Stimulated activated CD4-positive, alpha-beta T cell treated with anti-CD3 and anti-CD28 coated beads, Interleukin-2, amount 100 ng/mL, for 24 hours (primary cell): ENCODE data around the gene CSNK1G1.

ENCODE experiments used
- DNase-seq, 2 donors: peaks; one replicate each; pipeline ENCODE4 v3.0.0-alpha.2; 2020

CSNK1G1 gene

DNA sequence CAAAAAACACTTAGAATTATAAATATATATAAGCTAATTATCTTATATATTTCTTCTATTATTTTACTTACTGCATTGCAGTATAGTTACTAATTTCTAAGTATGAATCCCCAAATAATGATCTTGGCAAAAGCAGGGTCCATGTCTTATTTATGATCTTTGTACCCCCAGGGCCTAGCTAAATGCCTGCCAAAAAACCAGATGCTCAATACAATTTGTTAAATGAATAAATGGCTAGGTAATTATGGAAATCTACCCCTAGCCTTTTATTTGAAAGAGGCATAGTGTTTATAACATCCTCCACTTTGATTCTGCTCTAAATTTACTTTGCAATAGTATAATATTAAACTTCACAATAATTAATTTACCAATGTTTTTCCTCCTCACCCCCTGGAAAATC is 69.5 kb downstream of the CSNK1G1 start:
- DNase-seq, result no peak

DNA sequence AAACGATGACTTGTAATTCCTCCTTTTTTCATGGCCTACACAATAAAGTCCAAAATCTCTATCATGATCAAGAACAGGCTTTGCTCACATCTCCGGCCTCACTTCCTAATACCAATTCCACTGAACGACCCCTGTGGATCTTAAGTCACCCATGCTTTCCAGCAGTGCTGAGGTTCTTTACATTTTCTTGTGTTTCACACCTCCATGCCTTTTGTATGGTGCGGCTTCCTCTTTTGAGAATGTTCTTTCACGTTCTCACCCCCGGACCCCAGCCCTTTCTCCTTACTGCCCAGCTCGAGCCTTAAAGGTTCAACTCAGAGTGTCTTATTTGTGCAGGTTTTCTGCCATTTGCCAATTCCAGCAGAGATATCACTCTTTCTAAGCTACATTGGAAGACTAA is 70.1 kb downstream of the CSNK1G1 start:
- DNase-seq, result no peak

DNA sequence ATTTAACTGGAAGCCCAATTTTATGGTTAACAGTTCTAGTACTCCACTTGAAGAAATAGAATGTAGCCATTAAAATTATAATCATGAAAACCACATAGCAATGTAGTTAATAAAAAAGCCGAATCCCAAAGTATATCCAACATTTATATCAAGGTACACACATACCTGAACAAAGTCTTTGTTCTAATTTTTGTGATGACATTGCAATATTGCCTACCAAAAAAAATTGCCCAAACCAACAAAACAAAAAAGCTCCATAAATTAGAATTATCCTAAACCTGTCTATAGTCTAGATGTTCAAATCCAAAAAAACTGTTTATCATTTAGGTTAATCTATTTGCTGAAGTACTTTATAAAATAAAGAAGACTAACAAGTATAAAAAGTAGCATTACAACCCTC is 70.8 kb downstream of the CSNK1G1 start:
- DNase-seq, result no peak

DNA sequence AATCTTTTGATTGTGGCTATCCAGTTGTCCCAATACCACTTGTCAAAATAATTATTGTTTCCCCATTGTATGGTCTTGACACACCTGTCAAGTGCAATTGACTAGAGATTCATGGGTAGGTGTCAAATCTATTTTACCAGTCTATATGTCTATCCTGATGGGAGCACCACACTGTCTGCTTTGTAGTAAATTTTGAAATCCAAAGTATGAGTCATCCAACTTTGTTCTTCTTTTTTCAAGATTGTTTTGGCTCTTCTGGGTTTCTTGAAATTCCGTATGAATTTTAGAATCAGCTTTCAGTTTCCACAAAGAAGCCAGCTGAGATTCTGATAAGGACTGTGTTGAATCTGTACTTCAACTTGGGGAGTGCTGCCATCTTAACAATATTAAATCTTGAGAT is 71.9 kb downstream of the CSNK1G1 start:
- no peak for DNase-seq

DNA sequence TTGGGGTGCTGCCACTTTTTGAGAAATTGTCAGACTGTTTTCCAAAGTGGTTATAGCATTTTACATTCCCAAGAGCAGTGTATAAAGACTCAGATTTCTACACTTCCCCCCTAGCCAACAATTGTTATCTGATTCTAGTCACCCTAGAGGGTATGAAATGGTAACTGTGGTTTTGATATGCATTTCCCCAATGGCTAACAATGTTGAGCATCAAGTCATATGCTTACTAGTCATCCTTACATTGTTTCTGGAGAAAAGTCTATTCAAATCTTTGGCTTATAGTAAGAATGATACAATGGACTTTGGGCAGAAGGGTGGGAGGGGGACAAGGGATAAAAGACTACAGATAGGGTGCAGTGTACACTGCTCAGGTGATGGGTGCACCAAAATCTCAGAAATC is 73.3 kb downstream of the CSNK1G1 start:
- DNase-seq, result no peak

DNA sequence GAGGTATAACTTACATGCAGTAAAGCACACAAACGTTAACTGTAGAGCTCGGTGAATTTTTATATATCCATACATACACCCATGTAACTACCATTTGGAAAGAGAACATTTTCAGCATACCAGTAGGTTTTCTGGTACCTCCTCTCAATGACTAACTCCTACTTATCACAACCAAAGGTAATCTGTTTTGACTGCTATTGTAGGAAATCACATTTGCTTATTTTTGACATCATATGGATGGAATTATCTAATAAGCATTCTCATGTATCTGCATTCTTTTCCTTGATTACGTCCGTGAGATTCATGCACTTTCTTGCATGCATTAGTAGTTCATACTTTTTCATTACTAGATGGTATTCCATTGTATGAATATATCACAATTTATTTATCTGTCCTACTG is 76.8 kb downstream of the CSNK1G1 start:
- DNase-seq, result no peak

DNA sequence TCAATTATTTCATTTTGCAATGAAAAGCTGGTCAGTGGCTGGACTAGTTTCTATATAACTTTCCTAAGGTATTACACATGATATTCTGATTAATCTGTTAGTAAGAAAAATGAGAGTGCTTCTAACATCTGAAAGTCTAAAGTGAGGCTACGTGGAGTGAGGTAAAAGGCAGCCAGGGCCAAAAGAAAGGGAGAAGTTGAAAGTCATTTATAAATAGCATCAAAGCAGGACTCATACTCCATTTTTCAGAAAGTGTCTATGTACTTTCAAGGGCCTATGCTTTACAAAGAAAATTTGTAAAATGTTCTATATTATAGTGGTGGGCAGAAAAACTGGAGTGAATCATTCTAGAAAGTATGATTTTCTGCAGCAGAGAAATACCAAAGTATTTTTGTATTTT is 80.0 kb downstream of the CSNK1G1 start:
- DNase-seq, result no peak

DNA sequence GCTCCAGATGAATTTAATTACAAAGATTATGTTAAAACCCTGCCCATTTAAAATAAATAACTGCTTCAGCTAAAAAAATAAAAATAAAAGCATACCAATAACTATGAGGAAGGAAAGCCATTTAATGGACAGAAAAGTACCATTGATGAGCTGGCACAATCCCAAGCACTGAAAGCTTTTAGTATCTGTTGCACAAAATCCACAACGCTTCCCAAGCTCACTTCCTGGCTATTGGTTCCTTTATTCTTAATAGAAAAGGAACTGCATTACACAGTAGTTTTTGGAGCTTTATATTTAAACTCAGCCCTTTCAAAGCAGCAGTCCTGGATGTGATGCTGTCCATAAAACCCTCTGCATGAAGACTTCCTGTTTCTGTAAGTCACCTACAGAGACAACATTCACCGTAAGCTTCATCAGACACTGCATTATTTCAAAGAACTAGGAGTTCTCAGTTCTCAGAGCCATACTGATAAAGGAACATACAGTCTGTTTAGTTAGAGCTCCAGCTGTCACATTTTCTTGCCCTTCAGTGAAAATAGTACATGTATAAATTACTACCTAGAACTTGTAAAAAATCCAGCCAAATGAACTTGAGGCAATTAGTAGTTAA is 81.5 kb downstream of the CSNK1G1 start:
- no peak for DNase-seq

DNA sequence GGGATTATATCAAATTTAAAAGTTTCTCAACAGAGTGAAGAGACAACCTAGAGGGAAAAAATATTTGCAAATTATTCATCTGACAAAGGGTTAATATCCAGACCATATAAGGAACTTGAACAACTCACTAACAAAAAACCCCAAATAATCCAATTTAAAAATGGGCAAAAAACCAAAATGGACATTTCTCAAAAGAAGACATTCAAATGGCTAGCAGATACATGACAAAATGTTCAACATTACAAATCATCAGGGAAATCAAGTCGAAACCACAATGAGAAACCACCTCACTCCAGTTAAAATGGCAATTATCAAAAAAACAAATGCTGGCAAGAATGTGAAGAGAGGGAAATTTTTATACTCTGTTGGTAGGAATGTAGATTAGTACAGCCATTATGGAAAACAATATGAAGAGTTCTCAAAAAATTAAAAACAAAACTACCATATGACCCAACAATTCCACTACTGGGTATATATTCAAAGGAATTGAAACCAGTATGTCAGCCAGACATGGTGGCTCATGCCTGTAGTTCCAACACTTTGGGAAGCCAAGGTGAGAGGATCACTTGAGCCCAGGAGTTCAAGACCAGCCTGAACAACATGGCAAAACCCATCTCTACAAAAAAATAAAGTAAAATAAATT is 88.5 kb downstream of the CSNK1G1 start:
- no peak for DNase-seq

DNA sequence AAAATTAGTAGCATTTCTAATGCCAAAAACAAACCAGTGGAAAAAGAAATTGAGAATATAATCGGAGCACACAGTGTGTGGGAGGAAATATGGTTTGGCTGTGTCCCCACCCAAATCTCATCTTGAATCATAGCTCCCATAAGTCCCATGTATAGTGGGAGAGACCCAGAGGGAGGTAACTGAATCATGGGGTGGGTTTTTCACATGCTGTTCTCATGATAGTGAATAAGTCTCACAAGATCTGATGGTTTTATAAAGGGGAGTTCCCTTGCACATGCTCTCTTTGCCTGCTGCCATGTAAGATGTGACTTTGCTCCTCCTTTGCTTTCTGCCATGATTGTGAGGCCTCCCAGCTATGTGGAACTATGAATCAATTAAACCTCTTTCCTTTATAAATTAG is 90.8 kb downstream of the CSNK1G1 start:
- DNase-seq, result peak in 1 of 2 donors; percentile 44

DNA sequence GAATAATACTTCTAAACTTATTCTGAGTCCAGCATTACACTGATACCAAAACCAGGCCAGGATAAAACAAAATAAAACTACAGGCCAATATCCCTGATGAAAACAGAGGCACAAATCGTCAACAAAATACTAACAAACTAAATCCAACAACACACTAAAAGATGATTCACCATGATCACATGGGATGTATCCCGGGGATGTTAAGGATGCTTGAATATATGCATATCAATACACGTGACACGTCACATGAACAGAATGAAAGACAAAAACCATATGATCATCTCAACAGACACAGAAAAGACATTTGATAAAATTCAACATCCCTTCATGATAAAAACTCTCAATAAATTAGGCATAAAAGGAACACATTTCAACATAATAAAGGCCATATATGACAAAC is 91.5 kb downstream of the CSNK1G1 start:
- no peak for DNase-seq

DNA sequence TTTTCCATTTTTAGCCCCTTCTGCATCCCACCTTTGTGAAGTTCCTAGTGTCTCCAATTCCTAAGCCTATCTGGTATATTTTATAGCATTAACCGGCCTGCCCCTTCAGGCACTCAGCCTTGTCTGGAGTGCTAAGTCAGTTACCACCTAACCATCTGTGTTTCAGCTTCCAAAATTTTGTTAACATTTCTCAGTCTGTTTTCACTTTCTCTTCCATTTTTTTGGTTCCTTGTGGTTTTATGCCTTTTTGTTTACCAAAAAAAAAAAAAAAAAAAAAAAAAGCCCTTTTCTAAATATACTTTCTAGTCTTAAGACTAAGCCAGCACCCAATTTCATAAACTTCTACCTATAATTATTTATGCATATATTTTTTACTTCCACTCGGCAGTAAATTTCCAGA is 92.4 kb downstream of the CSNK1G1 start:
- no peak for DNase-seq

DNA sequence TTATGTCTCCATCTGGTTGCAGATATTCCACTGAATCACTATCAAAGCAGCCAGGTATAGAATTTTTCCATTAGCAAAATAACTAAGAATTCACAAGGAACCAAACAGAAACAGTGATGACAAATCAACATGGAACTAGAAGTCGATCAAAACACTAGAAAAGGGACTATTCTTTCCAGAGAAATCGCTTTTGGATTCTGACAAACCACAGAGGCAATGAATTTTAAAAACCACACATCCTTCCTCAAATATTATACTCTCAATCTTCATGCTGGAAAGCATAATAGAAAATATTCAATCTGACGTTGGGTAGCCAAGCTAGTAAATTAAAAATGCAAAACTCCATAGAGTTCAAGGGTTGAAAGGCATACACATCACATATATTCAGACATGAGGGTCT is 99.9 kb downstream of the CSNK1G1 start:
- no peak for DNase-seq

DNA sequence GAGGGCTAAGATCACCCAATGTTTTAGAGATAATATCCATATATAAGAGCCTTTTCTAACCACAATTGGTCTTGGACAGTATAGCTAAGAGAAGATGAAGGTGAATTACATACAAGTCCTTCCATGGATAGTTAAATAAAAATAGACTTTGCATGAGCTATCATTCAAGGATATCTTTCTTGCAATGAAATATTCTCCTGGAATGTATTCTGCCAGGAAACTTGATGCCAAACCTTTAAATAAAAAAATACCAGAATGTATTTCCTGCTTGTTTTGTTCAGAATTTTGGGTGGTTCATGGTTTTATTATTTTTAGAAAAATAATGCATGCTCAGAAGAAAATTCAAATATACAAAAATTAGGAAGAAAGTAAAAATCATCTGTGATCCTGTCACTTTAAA is 104.3 kb downstream of the CSNK1G1 start:
- DNase-seq, result no peak

DNA sequence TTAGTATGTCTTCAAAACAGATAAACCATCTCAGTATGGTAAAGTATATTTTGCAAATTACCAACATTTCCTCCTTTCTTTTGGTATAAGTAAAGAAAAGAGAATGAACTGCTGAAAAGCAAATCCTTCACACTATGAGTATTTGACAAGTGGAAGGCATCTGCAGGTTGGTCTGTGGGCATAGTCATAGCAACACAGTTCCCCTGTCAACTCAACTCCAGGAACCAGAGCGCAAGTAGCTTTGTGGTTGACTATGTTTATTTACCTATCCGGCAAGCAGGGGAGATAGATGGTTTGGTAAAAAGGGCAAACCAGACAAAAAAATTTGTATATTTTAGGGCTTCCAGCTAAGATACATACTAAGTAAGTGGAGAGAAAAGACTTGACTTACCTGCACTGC is 104.9 kb downstream of the CSNK1G1 start:
- no peak for DNase-seq

DNA sequence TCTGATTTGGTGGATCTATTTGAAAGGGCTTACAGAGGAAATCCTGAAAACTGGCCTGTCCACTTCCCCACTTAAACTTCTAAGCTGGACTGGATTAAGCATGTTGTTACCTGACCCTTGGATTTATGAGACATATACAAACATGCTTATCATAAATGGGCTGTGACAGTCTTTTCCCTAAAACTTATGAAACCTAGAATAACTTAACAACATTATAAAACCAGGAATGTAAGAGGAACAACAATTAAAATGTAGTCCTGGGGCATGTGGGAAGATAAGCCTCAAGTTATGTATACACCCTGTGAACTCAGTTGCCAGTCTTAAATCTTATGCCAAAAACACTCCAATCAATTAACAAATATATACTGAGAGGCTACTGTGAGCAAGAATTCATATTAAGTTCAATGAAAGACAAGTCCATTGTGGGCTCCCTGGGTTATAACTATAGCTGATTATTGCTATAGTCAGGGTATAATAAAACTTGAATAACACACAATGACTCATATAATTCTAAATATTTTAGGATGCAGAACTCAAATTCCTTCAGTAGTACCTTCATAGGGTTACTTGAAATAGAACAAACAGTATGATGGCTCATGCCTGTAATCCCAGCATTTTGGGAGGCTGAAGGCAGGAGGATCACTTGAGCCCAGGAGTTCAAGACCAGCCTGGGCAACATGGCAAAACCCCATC is 105.9 kb downstream of the CSNK1G1 start:
- no peak for DNase-seq

DNA sequence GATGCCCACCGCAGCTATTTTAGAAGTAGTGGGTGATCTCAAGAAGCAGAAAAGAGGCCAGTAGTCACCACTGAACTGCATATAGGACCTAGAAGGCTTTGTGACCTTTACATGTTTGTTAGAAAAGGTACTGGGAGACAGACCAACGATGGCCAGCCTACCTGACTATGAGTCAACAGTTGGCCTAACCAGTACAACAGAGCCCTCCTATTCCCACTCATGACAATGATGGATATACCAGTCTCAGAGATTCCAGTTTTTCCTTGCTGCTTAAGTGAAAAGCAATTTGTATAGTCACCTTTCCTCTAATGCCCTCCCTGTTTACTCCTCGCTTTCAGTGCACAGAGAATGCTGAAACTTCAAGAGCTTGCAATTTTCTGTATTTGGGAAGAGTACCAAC is 106.6 kb downstream of the CSNK1G1 start:
- DNase-seq, result no peak

DNA sequence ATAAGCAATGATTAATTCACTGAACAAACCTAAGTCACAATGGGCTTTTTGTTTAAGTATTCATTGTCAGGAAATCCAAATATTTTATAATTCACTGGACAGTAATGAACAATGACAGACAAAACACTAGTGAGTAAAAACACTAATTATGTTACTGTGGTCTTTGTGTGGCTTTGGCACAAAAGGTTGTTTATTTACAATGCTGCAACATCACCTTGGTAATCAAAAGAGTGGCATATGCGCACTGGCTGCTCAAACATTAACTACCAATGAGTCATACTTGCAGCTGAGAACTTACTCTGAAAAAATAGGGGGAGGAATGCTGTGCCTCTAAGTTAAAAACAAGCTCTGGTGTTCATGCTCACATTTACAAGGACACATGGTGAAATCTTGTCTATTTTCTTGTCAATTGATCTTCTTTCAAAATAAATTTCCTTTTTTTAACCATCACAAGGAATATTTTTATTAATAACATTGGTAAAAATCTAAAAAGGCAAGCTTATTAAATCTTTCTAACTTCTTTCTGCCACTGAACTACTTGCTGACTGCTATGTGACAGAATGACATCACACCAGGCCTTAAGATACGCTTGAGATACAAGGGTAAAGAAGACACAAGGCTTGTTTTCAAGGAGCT is 107.9 kb downstream of the CSNK1G1 start:
- peak; percentile 4 to 24 for DNase-seq

DNA sequence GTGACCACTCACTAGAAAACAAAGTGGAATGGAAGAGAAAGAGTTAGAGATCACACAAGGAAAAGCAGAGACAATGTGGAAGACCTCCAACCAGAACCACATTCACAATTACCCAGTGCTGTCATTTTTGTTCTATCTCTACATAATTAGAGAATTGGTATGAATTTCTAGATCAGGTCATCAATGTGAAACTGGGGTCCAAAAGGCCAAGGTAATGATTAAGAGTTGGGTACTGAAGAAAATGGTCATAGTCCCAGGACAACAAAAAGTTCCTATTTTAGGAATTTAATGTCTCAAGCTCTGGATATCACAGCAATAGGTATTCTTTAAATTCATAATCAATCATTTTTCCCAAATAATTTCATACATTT is 108.5 kb downstream of the CSNK1G1 start:
- DNase-seq, result no peak

DNA sequence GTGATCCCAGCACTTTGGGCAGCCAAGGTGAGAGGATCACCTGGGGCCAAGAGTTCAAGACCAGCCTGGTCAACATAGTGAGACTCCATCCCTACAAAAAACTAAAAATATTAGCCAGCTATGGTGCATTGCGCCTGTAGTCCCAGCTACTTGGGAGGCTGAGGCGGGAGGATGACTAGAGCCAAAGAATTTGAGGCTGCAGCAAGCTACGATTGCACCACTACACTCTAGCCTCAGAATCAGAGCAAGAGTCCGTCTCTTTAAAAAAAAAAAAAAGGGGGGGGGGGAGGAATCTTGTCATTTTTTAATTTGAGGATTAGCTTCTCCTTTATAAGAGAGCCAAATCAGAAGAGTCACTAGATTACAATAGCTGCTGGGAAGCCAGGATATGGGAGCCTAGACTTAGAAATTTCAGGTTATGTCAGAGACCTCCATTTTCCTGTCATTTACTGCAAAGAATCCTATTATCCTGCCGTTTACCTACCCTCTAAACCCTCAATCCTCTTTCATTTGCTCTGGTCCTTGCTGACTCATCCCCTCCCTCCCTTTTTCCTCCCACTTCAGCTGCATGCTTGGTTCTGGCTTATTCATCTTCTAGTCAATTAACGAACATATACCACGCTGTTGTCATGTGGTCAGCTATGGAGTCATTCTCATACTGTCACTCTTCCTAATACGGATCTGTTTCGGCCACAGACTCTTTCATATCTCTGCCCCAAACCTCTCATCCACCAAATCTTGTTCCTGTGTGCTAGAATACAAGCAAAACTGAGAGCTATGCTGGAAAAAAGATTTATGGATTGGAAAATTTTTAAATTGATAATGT is 109.4 kb downstream of the CSNK1G1 start:
- peak; percentile 40 to 63 for DNase-seq

DNA sequence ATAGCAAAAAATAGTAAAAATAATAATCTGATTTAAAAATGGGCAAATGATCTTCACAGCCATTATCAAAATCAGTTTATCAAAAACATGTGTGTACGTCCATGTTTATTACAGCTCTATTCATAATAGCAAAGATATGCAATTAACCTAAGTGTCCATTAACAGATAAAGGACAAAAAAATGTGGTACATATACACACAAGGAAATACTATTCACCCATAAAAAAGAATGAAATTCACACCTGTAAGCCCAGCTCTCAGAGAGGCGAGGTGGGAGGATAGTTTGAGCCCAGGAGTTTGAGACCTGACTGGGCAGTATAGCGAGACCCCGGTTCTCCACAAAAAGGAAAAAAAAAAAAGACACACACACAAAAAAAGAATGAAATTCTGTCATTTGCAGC is 110.6 kb downstream of the CSNK1G1 start:
- DNase-seq, result no peak

DNA sequence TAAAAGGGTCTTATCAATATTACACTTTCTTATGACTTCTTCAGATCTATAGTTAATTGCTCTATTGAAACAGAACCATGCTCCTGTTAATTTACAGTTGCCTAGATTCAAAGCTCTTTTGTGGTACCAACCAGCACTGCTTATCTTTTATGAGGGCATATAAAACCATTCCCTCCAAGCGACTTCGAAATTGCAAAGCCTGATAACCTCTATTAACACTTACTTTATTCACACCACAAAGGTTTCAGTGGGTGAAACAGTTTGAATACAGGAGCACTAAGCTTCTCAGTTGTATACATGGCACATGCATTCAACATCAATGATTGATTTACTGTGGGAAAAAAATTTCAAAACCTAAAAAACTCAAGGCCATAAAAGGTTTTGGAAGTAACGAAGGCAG is 118.3 kb downstream of the CSNK1G1 start:
- DNase-seq, result no peak

DNA sequence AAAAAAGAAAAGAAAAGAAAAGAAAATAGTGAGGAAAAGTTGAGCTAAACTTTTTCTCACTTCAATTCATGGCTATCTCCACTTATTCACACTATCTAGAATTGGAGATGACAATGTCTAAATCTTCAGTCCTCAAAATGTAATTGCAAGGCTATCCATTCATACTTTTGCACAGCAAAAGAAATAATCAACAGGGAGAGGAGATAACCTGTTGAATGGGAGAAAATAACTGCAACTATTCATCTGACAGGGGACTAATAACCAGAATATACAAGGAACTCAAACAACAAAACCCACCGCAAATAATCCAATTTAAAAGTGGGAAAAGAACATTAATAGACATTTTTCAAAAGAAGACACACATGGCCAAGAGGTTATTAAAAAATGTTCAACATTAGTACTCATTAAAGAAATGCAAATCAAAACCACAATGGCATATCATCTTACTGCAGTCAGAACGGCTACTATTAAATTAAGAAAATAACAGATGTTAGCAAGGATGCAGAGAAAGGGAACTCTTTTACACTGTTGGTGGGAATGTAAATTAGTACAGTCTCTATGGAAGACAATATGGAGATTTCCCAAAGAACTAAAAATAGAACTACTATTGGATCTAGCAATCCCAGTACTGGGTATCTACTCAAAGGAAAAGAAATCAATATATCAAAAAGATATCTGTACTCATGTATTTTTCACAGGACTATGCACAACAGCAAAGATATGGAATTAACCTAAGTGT is 119.6 kb downstream of the CSNK1G1 start:
- DNase-seq, result no peak
